Peyer's patch (tissue), 4 donors: ENCODE results near the gene RAD51B. TPM values are rescaled to one million over a fixed set of nuclear protein-coding genes. Genes with fewer than 3 reads are reported as not detected.
"Not testable (repeated sequence)": the region's sequence is repeated elsewhere in the genome, so short reads cannot be mapped to it uniquely, and the experiment has no call there.

ENCODE experiments used
- DNase-seq, 3 donors: peaks; one replicate each; pipeline ENCODE4 v3.0.0-alpha.2; 2017 to 2019
- H3K27ac ChIP-seq, 4 donors: fragments of 200-600 bp; sonication (generic); one replicate each; pipeline ENCODE4 v1.5.1; 2016 to 2019
- H3K27me3 ChIP-seq, 2 donors: fragments of 200-600 bp; sonication (generic); one replicate each; pipeline ENCODE4 v1.5.1; 2019
- H3K36me3 ChIP-seq, 3 donors: fragments of 200-600 bp; sonication (generic); one replicate each; pipeline ENCODE4 v1.5.1; 2016 to 2019
- H3K4me1 ChIP-seq, 4 donors: fragments of 200-600 bp; sonication (generic); one replicate each; pipeline ENCODE4 v1.5.1; 2016 to 2019
- H3K4me3 ChIP-seq, 4 donors: fragments of 200-600 bp; sonication (generic); 1 replicate in 3 of 4; 2 replicates in 1 of 4; pipeline ENCODE4 v1.5.1; 2016 to 2019; ENCODE audit warnings: mild to moderate bottlenecking in 1 of 4
- H3K9me3 ChIP-seq, 4 donors: fragments of 200-600 bp; sonication (generic); one replicate each; pipeline ENCODE4 v1.5.1; 2016 to 2019; ENCODE audit warnings: mild to moderate bottlenecking in 1 of 4
- CTCF ChIP-seq, 6 experiments: fragments of 450-650 bp in 4 of 6; fragments of 200-600 bp in 2 of 6; sonication (generic) in 1 of 6; IDR thresholded peaks; one replicate each; pipeline ENCODE4 v1.5.1; 2017 to 2019; ENCODE audit warnings: antibody characterized with exemption in 6 of 6, mild to moderate bottlenecking in 3 of 6, moderate library complexity in 1 of 6
- POLR2A ChIP-seq, 2 donors: fragments of 450-650 bp; IDR thresholded peaks; one replicate each; pipeline ENCODE4 v1.5.1; 2017; ENCODE audit warnings: antibody characterized with exemption in 2 of 2, mild to moderate bottlenecking in 2 of 2, moderate library complexity in 2 of 2
- total RNA-seq, 4 donors: library from RNA; depleted of rRNA; stranded (reverse); fragments of >200 nt; gene quantifications; one replicate each; pipeline ENCODE4 v1.1.0, GENCODE V29; 2016

The RAD51B gene
- total RNA-seq, 4 donors from 2014 or later: 12.6 to 103 (median 33.1) TPM

GRCh38 chr14:67806246-67806645 is 13.3 kb upstream of the RAD51B start:
- H3K27ac ChIP-seq: no peak overlapping the region
- peaks cover 0 to 97% (median 0%) of the 10 kb centered on the region in 3 donors for H3K36me3 ChIP-seq
- no peaks in the 10 kb centered on the region for H3K27me3 ChIP-seq
- no peak for TF ChIP-seq CTCF (IDR thresholded peaks at IDR 0.05)
- no peak for TF ChIP-seq POLR2A (IDR thresholded peaks at IDR 0.05)
- H3K4me3 ChIP-seq: no peak overlapping the region
- DNase-seq: no peak
- no peaks in the 10 kb centered on the region for H3K9me3 ChIP-seq
- no peaks in the 10 kb centered on the region for H3K4me1 ChIP-seq

- Histone ChIP-seq H3K36me3 (peaks cover 0 to 28% (median 0%) of the 10 kb centered on the region in 3 donors), H3K4me1 (peaks cover 0 to 14% (median 1%) of the 10 kb centered on the region in 4 donors), H3K27ac (no peak overlapping the region), H3K9me3 (no peaks in the 10 kb centered on the region), H3K4me3 (no peak overlapping the region), H3K27me3 (no peaks in the 10 kb centered on the region)
- no peak for DNase-seq
- TF ChIP-seq CTCF (IDR thresholded peaks at IDR 0.05) (no peak), POLR2A (IDR thresholded peaks at IDR 0.05) (no peak)
Measured at GRCh38 chr14:67814821-67815220, 4.8 kb upstream of the RAD51B start.

GRCh38 chr14:67815573-67816225 is 3.9 kb upstream of the RAD51B start:
- Histone ChIP-seq H3K27ac (peak overlapping the region in 3 of 4 donors; percentile 66 to 78 (median 67)), H3K4me3 (peak overlapping the region; percentile 53 to 76 (median 70))
- DNase-seq: no peak

GRCh38 chr14:67816326-67817002 is 3.1 kb upstream of the RAD51B start, which contains the start of gene ZFYVE26:
TSS of gene ZFYVE26 (minus strand) at chr14:67816590. CDS start at chr14:67815963, 627 bp downstream.
- Histone ChIP-seq H3K27me3 (no peaks in the 10 kb centered on the region), H3K9me3 (no peaks in the 10 kb centered on the region), H3K27ac (peak within 1 kb of the TSS; percentile 66 to 78 (median 72)), H3K36me3 (peaks cover 0 to 15% (median 0%) of the 10 kb centered on the region in 3 donors), H3K4me1 (peaks cover 0 to 14% (median 1%) of the 10 kb centered on the region in 4 donors), H3K4me3 (peak within 1 kb of the TSS; percentile 53 to 76 (median 70))
- TF ChIP-seq POLR2A (IDR thresholded peaks at IDR 0.05) (peak in 1 of 2 donors; percentile 56), CTCF (IDR thresholded peaks at IDR 0.05) (peak in 1 of 6 experiments; percentile 6)
- peak; percentile 89 to 97 (median 95) for DNase-seq

More at GRCh38 chr14:67815573-67816225, 3.9 kb upstream of the RAD51B start:
- no peak for TF ChIP-seq POLR2A (IDR thresholded peaks at IDR 0.05)
- no peak for TF ChIP-seq CTCF (IDR thresholded peaks at IDR 0.05)
- no peaks in the 10 kb centered on the region for H3K9me3 ChIP-seq
- no peaks in the 10 kb centered on the region for H3K27me3 ChIP-seq
- peaks cover 0 to 19% (median 0%) of the 10 kb centered on the region in 3 donors for H3K36me3 ChIP-seq
- peaks cover 0 to 14% (median 1%) of the 10 kb centered on the region in 4 donors for H3K4me1 ChIP-seq

DNA sequence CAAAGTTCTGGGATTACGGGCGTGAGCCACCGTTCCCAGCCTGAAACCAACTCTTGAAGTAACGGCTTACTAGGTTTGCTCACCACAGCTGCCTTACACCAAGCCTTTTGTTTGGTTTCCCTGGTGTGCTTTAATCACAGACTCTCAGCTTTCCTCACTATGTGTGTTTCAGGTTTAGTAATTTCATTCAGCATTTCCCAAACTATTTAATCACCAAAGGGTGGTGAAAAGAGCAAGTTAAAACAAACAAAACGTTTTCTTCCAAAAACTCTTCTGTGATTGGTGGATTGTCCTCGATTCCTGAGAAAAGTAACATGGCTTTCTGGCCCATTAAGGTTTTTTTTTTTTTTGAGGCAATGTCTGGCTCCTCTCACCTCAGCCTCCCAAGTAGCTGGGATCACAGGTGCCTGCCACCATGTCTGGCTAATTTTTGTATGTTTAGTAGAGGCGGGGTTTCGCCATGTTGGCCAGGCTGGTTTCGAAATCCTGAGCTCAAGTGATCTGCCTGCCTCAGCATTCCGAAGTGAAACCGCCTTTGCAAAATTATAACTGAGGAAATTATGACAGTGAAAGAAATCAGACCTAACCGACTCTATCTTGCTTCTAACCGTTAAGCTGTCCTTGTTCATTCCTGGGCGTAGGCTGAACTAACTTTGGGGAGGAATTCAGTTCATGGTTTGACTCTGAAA is 1.7 kb upstream of the RAD51B start:
- peaks cover 0 to 14% (median 1%) of the 10 kb centered on the region in 4 donors for H3K4me1 ChIP-seq
- no peak overlapping the region for H3K4me3 ChIP-seq
- H3K36me3 ChIP-seq: peaks cover 0 to 7% (median 0%) of the 10 kb centered on the region in 3 donors
- H3K9me3 ChIP-seq: no peaks in the 10 kb centered on the region
- H3K27me3 ChIP-seq: no peaks in the 10 kb centered on the region
- DNase-seq: no peak
- TF ChIP-seq CTCF (IDR thresholded peaks at IDR 0.05) (no peak), POLR2A (IDR thresholded peaks at IDR 0.05) (no peak)
- no peak overlapping the region for H3K27ac ChIP-seq

DNA sequence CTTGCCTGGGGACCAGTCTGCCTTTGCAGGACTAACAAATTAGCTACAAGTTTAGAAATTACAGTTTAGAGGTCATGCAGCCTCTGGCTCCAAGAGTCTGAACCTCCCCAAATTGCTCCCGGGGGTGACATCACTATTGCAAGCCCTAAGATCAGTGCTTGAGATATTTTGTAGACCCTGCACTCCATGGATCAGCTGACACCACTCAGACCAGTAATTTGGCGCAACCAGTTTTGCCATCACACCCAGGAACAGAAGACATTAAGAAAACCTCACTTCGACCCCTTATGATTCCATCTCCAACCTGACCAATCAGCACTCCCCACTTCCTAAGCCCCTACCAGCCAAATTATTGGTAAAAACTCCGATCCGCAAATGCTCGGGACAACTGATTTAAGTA is 1.1 kb upstream of the RAD51B start:
- not testable (repeated sequence) for H3K27ac ChIP-seq, H3K36me3 ChIP-seq, DNase-seq, H3K27me3 ChIP-seq, H3K4me3 ChIP-seq, H3K9me3 ChIP-seq
- peaks cover 0 to 14% (median 1%) of the 10 kb centered on the region in 4 donors for H3K4me1 ChIP-seq
